GM12801 (cell line): ENCODE data around the gene FBXW11.

ENCODE experiments used
- CTCF ChIP-seq: IDR thresholded peaks from one replicate; pipeline ENCODE4 v1.5.1; 2011; ENCODE audit warnings: control low read depth; ENCODE audit not compliant: insufficient read length; ENCODE audit errors: extremely low read depth

FBXW11 gene

GRCh38 chr5:172009536-172010270 is 3.3 kb upstream of the FBXW11 start:
- TF ChIP-seq CTCF = no peak

- TF ChIP-seq CTCF = no peak
These were observed 2.3 kb upstream of the FBXW11 start for GRCh38 chr5:172008689-172009141.

- no peak for TF ChIP-seq CTCF
These were observed 1.6 kb upstream of the FBXW11 start for GRCh38 chr5:172008111-172008455.

- TF ChIP-seq CTCF = no peak
These were observed 1.0 kb upstream of the FBXW11 start for GRCh38 chr5:172007175-172008110.

GRCh38 chr5:172005708-172006320 is 624 bp downstream of the FBXW11 start:
- TF ChIP-seq CTCF = no peak

- TF ChIP-seq CTCF = no peak
These were observed 1.6 kb downstream of the FBXW11 start for GRCh38 chr5:172004824-172005237.

GRCh38 chr5:172003746-172004145 is 2.7 kb downstream of the FBXW11 start:
- no peak for TF ChIP-seq CTCF
